ENCODE results near the gene CCDC3.

DNA sequence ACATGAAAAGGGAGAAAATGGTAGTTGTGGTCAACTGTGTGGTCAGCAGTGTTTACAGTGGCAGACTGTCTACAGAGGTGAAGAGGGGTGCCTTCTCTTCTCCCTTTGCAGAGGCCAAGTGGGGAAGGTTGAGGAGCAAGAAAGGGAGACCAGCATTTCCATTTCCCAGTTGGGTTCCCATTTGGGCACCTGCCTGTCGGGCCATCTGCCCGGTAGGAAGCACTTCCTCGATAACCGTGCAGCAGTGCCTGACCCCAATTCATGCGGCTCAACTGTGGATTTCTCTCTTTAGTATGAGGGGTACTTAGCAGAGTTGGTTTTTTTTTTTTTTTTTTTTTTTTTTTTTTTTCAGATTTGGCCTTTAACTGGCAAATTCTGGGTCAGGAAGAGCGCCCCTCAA lies 127.0 kb downstream of the CCDC3 start:
- no peak for TF ChIP-seq POLR2A (IDR thresholded peaks at IDR 0.05; ENCODE audit: control extremely low read depth in 1 of 2, low read depth in 2 of 2, low read length in 2 of 2)
- TF ChIP-seq, protein P1, sequence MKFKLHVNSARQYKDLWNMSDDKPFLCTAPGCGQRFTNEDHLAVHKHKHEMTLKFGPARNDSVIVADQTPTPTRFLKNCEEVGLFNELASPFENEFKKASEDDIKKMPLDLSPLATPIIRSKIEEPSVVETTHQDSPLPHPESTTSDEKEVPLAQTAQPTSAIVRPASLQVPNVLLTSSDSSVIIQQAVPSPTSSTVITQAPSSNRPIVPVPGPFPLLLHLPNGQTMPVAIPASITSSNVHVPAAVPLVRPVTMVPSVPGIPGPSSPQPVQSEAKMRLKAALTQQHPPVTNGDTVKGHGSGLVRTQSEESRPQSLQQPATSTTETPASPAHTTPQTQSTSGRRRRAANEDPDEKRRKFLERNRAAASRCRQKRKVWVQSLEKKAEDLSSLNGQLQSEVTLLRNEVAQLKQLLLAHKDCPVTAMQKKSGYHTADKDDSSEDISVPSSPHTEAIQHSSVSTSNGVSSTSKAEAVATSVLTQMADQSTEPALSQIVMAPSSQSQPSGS (IDR thresholded peaks at IDR 0.05; ENCODE audit: low read length) = no peak
- TF ChIP-seq ZNF274 (IDR thresholded peaks at IDR 0.05; ENCODE audit: borderline replicate concordance, extremely low read depth, low read length) = no peak

Measured in H1 (cell line).